ENCODE measurements around the gene CANT1.

CANT1 gene

GRCh38 chr17:78996781-78997201, 12.8 kb downstream of the CANT1 start:
- DNase-seq (ENCODE audit: low read depth in 1 of 2, low spot score in 1 of 2): no peak

GRCh38 chr17:78995761-78996451, 13.7 kb downstream of the CANT1 start:
- DNase-seq (ENCODE audit: low read depth in 1 of 2, low spot score in 1 of 2): no peak

GRCh38 chr17:78995022-78995760, 14.4 kb downstream of the CANT1 start:
- DNase-seq (ENCODE audit: low read depth in 1 of 2, low spot score in 1 of 2): no peak

GRCh38 chr17:78993981-78994671, 15.4 kb downstream of the CANT1 start:
- DNase-seq (ENCODE audit: low read depth in 1 of 2, low spot score in 1 of 2): no peak

- DNase-seq (ENCODE audit: low read depth in 1 of 2, low spot score in 1 of 2): peak; percentile 36
Measured at GRCh38 chr17:78993241-78993956, 16.2 kb downstream of the CANT1 start.

GRCh38 chr17:78992542-78993212, 16.9 kb downstream of the CANT1 start:
- no peak for DNase-seq (ENCODE audit: low read depth in 1 of 2, low spot score in 1 of 2)

- DNase-seq (ENCODE audit: low read depth in 1 of 2, low spot score in 1 of 2): no peak
Measured at GRCh38 chr17:78991906-78992532, 17.5 kb downstream of the CANT1 start.

- no peak for DNase-seq (ENCODE audit: low read depth in 1 of 2, low spot score in 1 of 2)
Measured at GRCh38 chr17:78991017-78991738, 18.4 kb downstream of the CANT1 start.

- no peak for DNase-seq (ENCODE audit: low read depth in 1 of 2, low spot score in 1 of 2)
Measured at GRCh38 chr17:78990349-78991016, 19.1 kb downstream of the CANT1 start.

- no peak for DNase-seq (ENCODE audit: low read depth in 1 of 2, low spot score in 1 of 2)
Measured at GRCh38 chr17:78988152-78988551, 21.4 kb downstream of the CANT1 start.

GRCh38 chr17:78986649-78987328, 22.8 kb downstream of the CANT1 start:
- DNase-seq (ENCODE audit: low read depth in 1 of 2, low spot score in 1 of 2): no peak

GRCh38 chr17:78986048-78986648, 23.4 kb downstream of the CANT1 start:
- no peak for DNase-seq (ENCODE audit: low read depth in 1 of 2, low spot score in 1 of 2)

GRCh38 chr17:78985395-78985794, 24.2 kb downstream of the CANT1 start:
- no peak for DNase-seq (ENCODE audit: low read depth in 1 of 2, low spot score in 1 of 2)

GRCh38 chr17:78981010-78981888, 28.3 kb downstream of the CANT1 start:
- no peak for DNase-seq (ENCODE audit: low read depth in 1 of 2, low spot score in 1 of 2)

- no peak for DNase-seq (ENCODE audit: low read depth in 1 of 2, low spot score in 1 of 2)
Measured at GRCh38 chr17:78980624-78980972, 29.0 kb downstream of the CANT1 start.

- no peak for DNase-seq (ENCODE audit: low read depth in 1 of 2, low spot score in 1 of 2)
Measured at GRCh38 chr17:78979780-78980623, 29.6 kb downstream of the CANT1 start, which contains the start of gene LGALS3BP. Gene LGALS3BP, minus strand, starts transcription at chr17:78979923. Its CDS starts 2,732 bp downstream, at chr17:78977191.
